Neuronal stem cell (in vitro differentiated cells): ENCODE data around the gene RBM4B.

Source experiments
- DNase-seq: peaks from one replicate; pipeline ENCODE4 v3.0.0-alpha.2; 2013; ENCODE audit warnings: low spot score
- H2AFZ ChIP-seq: one replicate; pipeline ENCODE4 v1.6.1; 2013; ENCODE audit warnings: mild to moderate bottlenecking, low read length, inconsistent platforms
- H2AK5ac ChIP-seq: 2 replicates; pipeline ENCODE4 v1.6.1; 2013; ENCODE audit warnings: low read depth, mild to moderate bottlenecking, inconsistent platforms, low read length, moderate library complexity, mixed read lengths
- H2BK120ac ChIP-seq: 2 replicates; pipeline ENCODE4 v1.6.1; 2013; ENCODE audit warnings: low read depth, mild to moderate bottlenecking, inconsistent platforms, low read length, moderate library complexity, mixed read lengths
- H2BK12ac ChIP-seq: one replicate; pipeline ENCODE4 v1.6.1; 2013; ENCODE audit warnings: low read length, inconsistent platforms
- H2BK15ac ChIP-seq: 2 replicates; pipeline ENCODE4 v1.6.1; 2013; ENCODE audit warnings: mild to moderate bottlenecking, low read length, inconsistent platforms, mixed read lengths
- H2BK5ac ChIP-seq: one replicate; pipeline ENCODE4 v1.6.1; 2013; ENCODE audit warnings: inconsistent platforms, mild to moderate bottlenecking, low read length, moderate library complexity
- H3K14ac ChIP-seq: one replicate; pipeline ENCODE4 v1.6.1; 2013; ENCODE audit warnings: low read length, inconsistent platforms
- H3K18ac ChIP-seq: 2 replicates; pipeline ENCODE4 v1.6.1; 2013; ENCODE audit warnings: low read length, inconsistent platforms
- H3K23ac ChIP-seq: 2 replicates; pipeline ENCODE4 v1.6.1; 2013; ENCODE audit warnings: low read depth, mild to moderate bottlenecking, mixed read lengths, low read length, inconsistent platforms; ENCODE audit not compliant: poor library complexity
- H3K27ac ChIP-seq: replicated peaks from 3 replicates; pipeline ENCODE4 v1.5.1; 2013; ENCODE audit warnings: low read length, inconsistent platforms
- H3K27me3 ChIP-seq, 3 experiments: 2 replicates each; pipeline ENCODE4 v1.6.1; 2013; ENCODE audit warnings: low read length in 3 of 3, mild to moderate bottlenecking in 2 of 3, inconsistent platforms in 1 of 3, low read depth in 1 of 3, mixed read lengths in 1 of 3, moderate library complexity in 1 of 3; ENCODE audit not compliant: control insufficient read depth in 3 of 3, insufficient read depth in 3 of 3
- H3K36me3 ChIP-seq, 2 donors: replicated peaks in 1 of 2; 2 replicates each; pipeline ENCODE4 v1.6.1; 2013; ENCODE audit warnings: low read length in 2 of 2; ENCODE audit not compliant: control insufficient read depth in 2 of 2, insufficient read depth in 2 of 2
- H3K4ac ChIP-seq: 2 replicates; pipeline ENCODE4 v1.6.1; 2013; ENCODE audit warnings: inconsistent platforms, mild to moderate bottlenecking, low read length, moderate library complexity
- H3K4me1 ChIP-seq, 2 donors: 1 replicate in 1 of 2; 2 replicates in 1 of 2; pipeline ENCODE4 v1.6.1; 2013; ENCODE audit warnings: low read length in 2 of 2, low read depth in 1 of 2; ENCODE audit not compliant: control insufficient read depth in 2 of 2, insufficient read depth in 1 of 2
- H3K4me2 ChIP-seq: one replicate; pipeline ENCODE4 v1.6.1; 2013; ENCODE audit warnings: mild to moderate bottlenecking, low read length, inconsistent platforms; ENCODE audit not compliant: insufficient read depth, poor library complexity, severe bottlenecking
- H3K4me3 ChIP-seq, 2 donors: 2 replicates each; pipeline ENCODE4 v1.5.1; 2013; ENCODE audit warnings: low read length in 2 of 2, mild to moderate bottlenecking in 2 of 2, inconsistent platforms in 1 of 2, moderate library complexity in 1 of 2
- H3K79me1 ChIP-seq: one replicate; pipeline ENCODE4 v1.6.1; 2013; ENCODE audit warnings: low read depth, mild to moderate bottlenecking, inconsistent platforms, low read length, moderate library complexity
- H3K9ac ChIP-seq: one replicate; pipeline ENCODE4 v1.6.1; 2013; ENCODE audit warnings: mild to moderate bottlenecking, low read depth, low read length, inconsistent platforms; ENCODE audit not compliant: poor library complexity
- H3K9me3 ChIP-seq, 2 donors: replicated peaks in 1 of 2; 2 replicates each; pipeline versions ENCODE3 to v1.6.1; 2013; ENCODE audit warnings: low read length in 2 of 2, mild to moderate bottlenecking in 2 of 2, inconsistent platforms in 1 of 2, low read depth in 1 of 2, mixed read lengths in 1 of 2, moderate library complexity in 1 of 2; ENCODE audit not compliant: control insufficient read depth in 2 of 2, insufficient read depth in 1 of 2
- H4K8ac ChIP-seq: one replicate; pipeline ENCODE4 v1.6.1; 2013; ENCODE audit warnings: low read depth, mild to moderate bottlenecking, inconsistent platforms, low read length, moderate library complexity
- H4K91ac ChIP-seq: one replicate; pipeline ENCODE4 v1.6.1; 2013; ENCODE audit warnings: low read length, low read depth, mild to moderate bottlenecking, inconsistent platforms; ENCODE audit not compliant: poor library complexity
- WGBS, 2 donors: extraction: QIAGEN DNeasy Blood & Tissue Kit; methylation state at CpG; one replicate each; pipeline ENCODE4 v1.1.7; 2013; ENCODE audit warnings: missing lambda C conversion rate in 2 of 2, mixed read lengths in 1 of 2; ENCODE audit not compliant: insufficient read length in 2 of 2, insufficient replicate concordance in 1 of 2; ENCODE audit errors: extremely low coverage in 2 of 2; 5-methylcytosine and 5-hydroxymethylcytosine counted together

Gene RBM4B

DNA sequence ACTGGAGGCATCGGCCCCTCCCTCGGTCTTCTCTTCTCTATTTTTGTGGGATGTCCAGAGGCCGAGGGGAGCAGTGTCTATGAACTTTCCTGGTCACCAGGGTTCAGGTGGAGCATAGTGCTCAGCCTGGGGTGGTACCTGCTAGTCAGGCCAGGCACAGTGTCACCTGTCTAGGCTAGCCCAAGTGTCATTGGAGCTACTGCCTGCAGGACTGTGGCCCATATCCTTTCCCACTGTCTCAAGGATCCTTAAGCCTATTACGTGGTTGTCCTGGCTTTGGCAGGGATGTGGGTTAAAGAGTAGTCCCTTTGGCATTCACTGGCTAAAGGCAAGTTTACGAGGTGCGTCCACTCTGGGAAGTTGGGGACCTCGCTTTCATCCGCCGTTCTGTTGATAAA, 51.9 kb downstream of the RBM4B start:
- no peak overlapping the region for H3K14ac ChIP-seq
- H3K18ac ChIP-seq, result no peak overlapping the region
- no CpG with 5 or more reads among the region's 9 CpGs for WGBS, 2 donors
- H2BK15ac ChIP-seq, result no peak overlapping the region
- no peak for DNase-seq
- H3K4me2 ChIP-seq, result no peak overlapping the region
- no peak overlapping the region for H2BK5ac ChIP-seq
- H3K27me3 ChIP-seq, result no peaks in the 10 kb centered on the region
- H3K9ac ChIP-seq, result no peak overlapping the region
- no peak overlapping the region for H3K4me3 ChIP-seq
- H2BK12ac ChIP-seq, result no peak overlapping the region
- no peak overlapping the region for H3K4ac ChIP-seq
- no peaks in the 10 kb centered on the region for H3K9me3 ChIP-seq
- H3K23ac ChIP-seq, result peak overlapping the region; percentile 22
- H3K27ac ChIP-seq, result no peak overlapping the region
- peaks cover 31% of the 10 kb centered on the region for H3K79me1 ChIP-seq
- no peak overlapping the region for H4K91ac ChIP-seq
- H4K8ac ChIP-seq, result no peak overlapping the region
- H2AK5ac ChIP-seq, result no peak overlapping the region
- peaks cover 73 to 100% of the 10 kb centered on the region in 2 donors for H3K36me3 ChIP-seq
- H3K4me1 ChIP-seq, result peaks cover 0 to 4% of the 10 kb centered on the region in 2 donors
- no peak overlapping the region for H2AFZ ChIP-seq
- H2BK120ac ChIP-seq, result no peak overlapping the region

DNA sequence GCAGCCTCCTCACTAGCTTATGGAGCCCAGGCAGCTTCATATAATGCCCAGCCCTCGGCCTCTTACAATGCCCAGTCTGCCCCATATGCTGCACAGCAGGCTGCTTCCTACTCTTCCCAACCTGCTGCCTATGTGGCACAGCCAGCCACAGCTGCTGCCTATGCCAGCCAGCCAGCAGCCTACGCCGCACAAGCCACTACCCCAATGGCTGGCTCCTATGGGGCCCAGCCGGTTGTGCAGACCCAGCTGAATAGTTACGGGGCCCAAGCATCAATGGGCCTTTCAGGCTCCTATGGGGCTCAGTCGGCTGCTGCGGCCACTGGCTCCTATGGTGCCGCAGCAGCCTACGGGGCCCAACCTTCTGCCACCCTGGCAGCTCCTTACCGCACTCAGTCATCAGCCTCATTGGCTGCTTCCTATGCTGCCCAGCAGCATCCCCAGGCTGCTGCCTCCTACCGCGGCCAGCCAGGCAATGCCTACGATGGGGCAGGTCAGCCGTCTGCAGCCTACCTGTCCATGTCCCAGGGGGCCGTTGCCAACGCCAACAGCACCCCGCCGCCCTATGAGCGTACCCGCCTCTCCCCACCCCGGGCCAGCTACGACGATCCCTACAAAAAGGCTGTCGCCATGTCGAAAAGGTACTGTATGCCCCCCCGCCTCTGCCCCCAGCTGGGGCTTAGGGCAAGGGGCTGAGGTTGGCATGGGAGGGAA, 52.5 kb downstream of the RBM4B start:
- Histone ChIP-seq H2BK12ac (no peak overlapping the region), H3K23ac (no peak overlapping the region), H3K4me2 (no peak overlapping the region), H3K9ac (no peak overlapping the region), H3K9me3 (no peaks in the 10 kb centered on the region), H3K4me1 (peaks cover 0 to 6% of the 10 kb centered on the region in 2 donors), H2AK5ac (no peak overlapping the region), H2BK5ac (no peak overlapping the region), H3K27ac (no peak overlapping the region), H3K4me3 (no peak overlapping the region), H3K14ac (no peak overlapping the region), H2AFZ (no peak overlapping the region), H3K4ac (no peak overlapping the region), H3K36me3 (peaks cover 71 to 99% of the 10 kb centered on the region in 2 donors), H3K18ac (no peak overlapping the region), H2BK120ac (no peak overlapping the region), H4K8ac (no peak overlapping the region), H4K91ac (no peak overlapping the region), H2BK15ac (no peak overlapping the region), H3K79me1 (peaks cover 31% of the 10 kb centered on the region), H3K27me3 (no peaks in the 10 kb centered on the region)
- WGBS, 2 donors, result no CpG with 5 or more reads among the region's 26 CpGs
- no peak for DNase-seq

DNA sequence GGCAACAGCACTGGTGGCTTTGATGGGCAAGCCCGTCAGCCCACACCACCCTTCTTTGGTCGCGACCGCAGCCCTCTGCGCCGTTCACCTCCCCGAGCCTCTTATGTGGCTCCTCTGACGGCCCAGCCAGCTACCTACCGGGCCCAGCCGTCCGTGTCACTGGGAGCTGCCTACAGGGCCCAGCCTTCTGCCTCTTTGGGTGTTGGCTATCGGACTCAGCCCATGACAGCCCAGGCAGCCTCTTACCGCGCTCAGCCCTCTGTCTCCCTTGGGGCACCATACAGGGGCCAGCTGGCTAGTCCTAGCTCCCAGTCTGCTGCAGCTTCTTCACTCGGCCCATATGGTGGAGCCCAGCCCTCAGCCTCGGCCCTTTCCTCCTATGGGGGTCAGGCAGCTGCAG, 53.2 kb downstream of the RBM4B start:
- Histone ChIP-seq H3K4me2 (no peak overlapping the region), H3K14ac (no peak overlapping the region), H3K18ac (no peak overlapping the region), H3K27me3 (no peaks in the 10 kb centered on the region), H3K36me3 (peaks cover 64 to 97% of the 10 kb centered on the region in 2 donors), H2AFZ (no peak overlapping the region), H4K91ac (no peak overlapping the region), H3K4me1 (peaks cover 3 to 8% of the 10 kb centered on the region in 2 donors), H3K4me3 (no peak overlapping the region), H2BK15ac (no peak overlapping the region), H3K27ac (no peak overlapping the region), H3K9me3 (no peaks in the 10 kb centered on the region), H2BK12ac (no peak overlapping the region), H4K8ac (no peak overlapping the region), H3K4ac (no peak overlapping the region), H3K9ac (no peak overlapping the region), H2BK120ac (no peak overlapping the region), H3K79me1 (peaks cover 29% of the 10 kb centered on the region), H2BK5ac (no peak overlapping the region), H2AK5ac (no peak overlapping the region), H3K23ac (no peak overlapping the region)
- no peak for DNase-seq
- no CpG with 5 or more reads among the region's 16 CpGs for WGBS, 2 donors

DNA sequence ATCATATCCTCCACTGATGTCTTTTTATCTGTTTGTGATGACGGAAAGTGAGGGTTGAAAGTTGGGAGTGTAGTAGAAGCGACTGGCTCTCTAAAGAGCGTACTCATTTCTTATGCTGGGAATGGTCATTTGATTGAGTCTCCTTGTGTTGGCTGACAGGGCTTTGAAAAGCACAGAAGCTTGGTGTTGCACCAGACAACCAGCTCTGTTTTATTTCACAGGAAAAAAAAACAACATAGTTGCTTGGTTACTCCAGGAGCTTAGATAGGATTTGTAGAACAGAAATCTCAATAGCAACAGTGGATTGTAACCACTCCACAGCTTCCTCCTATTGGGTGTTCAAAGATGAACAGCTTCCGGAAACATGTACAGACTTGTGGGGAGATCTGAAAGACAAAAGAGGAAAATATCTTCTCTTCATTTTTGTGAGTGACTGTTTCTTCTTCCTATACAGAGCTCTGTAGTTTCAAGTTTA, 58.6 kb downstream of the RBM4B start:
- H2AFZ ChIP-seq, result no peak overlapping the region
- H3K9ac ChIP-seq, result no peak overlapping the region
- H2BK12ac ChIP-seq, result no peak overlapping the region
- H2AK5ac ChIP-seq, result no peak overlapping the region
- no peak overlapping the region for H3K23ac ChIP-seq
- no peaks in the 10 kb centered on the region for H3K9me3 ChIP-seq
- no peaks in the 10 kb centered on the region for H3K27me3 ChIP-seq
- no peak overlapping the region for H3K18ac ChIP-seq
- H3K79me1 ChIP-seq, result peaks cover 8% of the 10 kb centered on the region
- no peak overlapping the region for H3K4me2 ChIP-seq
- H3K14ac ChIP-seq, result no peak overlapping the region
- peak overlapping the region in 1 of 2 donors; percentile 84 for H3K4me3 ChIP-seq
- H3K36me3 ChIP-seq, result peaks cover 23 to 66% of the 10 kb centered on the region in 2 donors
- DNase-seq, result no peak
- no peak overlapping the region for H2BK15ac ChIP-seq
- H3K4ac ChIP-seq, result no peak overlapping the region
- no peak overlapping the region for H2BK5ac ChIP-seq
- WGBS, 2 donors, result no CpG with 5 or more reads among the region's 4 CpGs
- H2BK120ac ChIP-seq, result no peak overlapping the region
- H3K27ac ChIP-seq, result no peak overlapping the region
- H4K8ac ChIP-seq, result no peak overlapping the region
- H3K4me1 ChIP-seq, result peaks cover 12 to 16% of the 10 kb centered on the region in 2 donors
- no peak overlapping the region for H4K91ac ChIP-seq
